Right kidney (tissue), 1 donor: ENCODE data around the gene CCDC88B.

Experiments used
- DNase-seq: peaks from one replicate; pipeline ENCODE4 v3.0.0-alpha.2; 2016

The CCDC88B gene

DNA sequence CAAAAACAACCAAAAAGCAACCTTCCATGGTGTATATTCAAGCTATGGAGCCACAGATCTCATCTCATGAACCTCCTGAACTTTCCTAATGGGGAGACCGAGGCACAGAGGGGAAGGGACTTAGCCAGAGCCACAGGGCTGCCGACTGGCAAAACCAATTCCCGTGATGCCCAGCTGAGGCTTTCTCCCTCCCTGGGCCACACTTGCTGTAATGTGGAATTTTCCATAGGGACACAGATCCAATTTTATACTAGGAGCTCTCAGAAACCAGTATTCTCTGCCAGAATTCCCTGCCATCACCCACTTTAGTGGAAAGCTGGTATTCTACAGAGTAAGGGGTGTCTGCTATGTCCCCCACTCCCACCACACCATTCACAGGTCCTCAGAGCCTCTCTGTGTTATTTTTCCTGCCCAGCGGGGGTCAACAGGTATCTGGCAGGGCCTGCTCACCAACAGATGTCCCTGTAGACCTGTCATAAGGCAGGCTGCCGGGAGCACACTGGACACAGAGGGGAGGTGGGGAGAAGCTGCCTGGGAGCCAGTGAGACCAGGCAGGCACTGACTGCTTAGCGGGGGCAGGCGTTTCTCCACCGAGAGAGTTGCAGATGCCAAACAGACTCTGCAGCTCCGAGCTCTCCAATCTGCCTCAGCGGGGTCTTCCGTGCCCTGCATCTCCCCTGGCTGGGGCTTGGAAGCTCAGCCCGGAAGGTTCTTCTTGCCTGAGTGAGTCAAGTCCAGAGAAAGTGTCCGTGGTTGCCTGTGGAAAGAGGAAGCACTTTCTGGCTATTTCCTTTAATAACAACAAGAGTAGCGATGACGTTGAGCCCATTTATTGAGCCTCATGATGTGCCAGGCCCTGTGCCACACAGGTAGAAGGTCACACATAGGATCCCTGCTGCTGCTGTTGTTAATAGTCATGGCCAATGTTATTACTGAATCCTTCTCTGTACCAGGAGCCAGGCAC lies 45.3 kb downstream of the CCDC88B start:
- DNase-seq, result no peak

DNA sequence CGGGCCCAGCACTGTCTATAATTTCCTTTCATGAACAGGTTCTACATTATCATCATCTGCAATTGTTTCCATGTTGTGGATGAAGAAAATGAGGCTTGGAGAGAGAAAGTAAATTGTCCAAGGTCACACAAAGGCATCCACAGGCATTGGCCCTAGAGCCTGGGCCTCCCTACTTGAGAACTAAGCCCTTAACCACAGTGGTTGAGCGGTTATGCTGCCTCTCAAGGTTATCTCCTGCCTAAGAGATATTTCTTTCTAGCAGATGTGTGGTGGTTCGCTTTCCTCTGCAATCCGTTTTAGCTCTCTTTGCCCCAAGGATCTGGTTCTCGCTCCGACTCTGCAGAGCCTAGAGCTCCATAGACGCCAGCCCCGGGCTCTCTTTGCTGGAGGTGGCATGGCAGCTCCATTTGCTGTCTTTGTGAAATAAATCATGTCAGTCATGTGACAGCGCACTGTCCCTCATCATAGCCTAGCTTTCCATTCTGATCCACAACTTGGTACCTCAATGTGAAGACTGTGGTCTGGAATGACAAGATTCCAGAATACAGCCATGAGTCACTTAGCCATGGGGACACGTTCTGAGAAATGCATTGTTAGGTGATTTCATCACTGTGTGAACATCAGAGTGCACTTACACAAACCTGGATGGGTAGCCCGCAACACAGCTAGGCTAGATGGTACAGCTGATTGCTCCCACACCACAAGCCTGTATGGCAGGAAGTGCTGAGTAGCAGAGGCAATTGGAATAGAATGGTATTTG lies 46.1 kb downstream of the CCDC88B start:
- DNase-seq, result no peak

DNA sequence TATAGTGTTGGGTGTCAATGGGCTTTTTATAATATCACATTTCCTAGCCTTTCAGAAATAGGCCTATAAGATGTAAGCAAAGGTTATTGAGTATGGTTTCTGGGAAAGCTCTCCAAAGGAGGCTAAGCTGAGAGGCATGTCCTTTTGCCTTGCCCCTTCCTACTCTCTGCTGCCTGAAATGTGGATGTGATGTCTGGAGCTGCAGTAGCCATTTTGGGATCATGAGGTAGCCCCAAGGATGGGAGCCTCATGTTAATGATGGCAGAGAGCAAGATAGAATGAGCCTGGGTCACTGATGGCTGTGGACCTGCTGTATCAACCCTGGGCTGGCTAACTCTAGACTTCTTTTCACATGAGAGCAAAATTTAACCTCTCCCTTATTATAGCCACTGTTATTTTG lies 47.9 kb downstream of the CCDC88B start:
- DNase-seq, result no peak

DNA sequence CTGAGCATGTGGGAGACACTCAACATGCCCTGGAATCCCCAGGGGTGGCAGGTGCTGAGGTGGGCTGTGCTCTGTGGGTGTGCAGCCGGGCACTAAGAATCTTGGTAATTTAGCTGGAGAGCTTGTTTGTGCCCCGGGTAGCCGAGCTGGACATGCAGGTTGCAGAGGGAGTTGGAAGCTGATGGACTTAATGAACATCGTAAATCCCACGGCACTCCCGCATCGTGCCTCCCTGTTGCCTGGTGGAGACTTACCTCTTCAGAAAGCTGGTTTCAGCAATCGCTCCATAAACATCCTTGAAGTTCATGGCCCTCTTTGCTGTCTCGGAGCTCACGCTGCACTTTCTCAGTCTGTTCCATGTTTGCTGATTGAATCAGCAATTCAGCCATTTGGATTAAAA lies 48.9 kb downstream of the CCDC88B start:
- DNase-seq, result no peak

DNA sequence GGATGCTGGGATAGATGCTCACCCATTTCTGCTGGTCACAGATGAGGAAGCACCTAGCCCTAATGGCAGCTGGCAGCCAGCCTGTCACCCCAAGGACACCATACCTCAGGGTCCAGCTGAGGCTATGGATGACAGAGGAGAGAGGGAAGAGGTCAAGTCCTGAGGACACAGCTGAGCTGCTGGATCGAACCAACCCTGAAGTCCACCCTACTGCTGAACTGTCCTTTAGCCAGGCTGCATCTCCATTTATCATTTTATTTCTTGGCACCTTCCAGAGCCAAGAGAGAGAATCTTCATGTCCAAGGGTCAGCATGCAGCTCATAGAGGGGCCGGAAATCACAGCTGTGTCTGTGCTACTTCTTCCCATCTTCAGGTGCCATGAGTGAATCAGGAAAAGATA lies 49.8 kb downstream of the CCDC88B start:
- no peak for DNase-seq

DNA sequence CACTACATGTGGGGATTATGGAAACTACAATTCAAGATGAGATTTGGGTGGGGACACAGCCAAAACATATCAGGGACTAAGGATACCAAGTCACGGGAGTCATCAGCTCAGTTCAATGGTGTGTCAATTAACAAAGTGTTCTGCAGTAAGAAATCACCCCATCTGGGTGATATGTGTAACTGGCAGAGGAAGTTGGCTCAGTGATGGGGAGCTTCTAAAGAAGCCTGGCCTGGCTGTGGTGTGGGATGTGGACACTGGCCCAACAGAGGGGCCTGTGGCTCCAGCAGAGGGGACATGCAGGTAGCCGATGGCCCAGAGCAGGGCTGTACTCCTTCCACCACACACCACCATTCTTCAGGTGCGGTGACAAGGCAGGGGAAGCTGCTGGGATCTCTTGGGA lies 50.6 kb downstream of the CCDC88B start:
- no peak for DNase-seq

DNA sequence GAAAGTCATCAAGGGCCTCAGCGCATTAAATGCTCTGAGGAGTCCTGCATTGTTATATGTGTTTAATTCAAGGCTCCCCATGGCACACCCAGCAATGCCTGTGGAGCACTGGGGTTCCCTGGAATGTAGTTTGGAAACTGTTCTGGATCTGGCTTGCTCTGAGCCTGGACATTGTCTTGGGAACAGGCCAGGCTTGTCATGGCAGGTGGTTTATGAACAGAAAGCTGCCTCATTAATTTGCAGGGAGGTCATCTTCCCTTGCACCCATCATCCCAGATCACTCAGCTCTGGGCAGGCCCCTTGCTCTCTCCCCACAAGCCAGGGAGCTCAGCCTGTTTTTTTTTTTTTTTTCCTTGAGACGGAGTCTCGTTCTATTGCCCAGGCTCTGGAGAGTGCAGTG lies 51.8 kb downstream of the CCDC88B start:
- DNase-seq, result no peak

DNA sequence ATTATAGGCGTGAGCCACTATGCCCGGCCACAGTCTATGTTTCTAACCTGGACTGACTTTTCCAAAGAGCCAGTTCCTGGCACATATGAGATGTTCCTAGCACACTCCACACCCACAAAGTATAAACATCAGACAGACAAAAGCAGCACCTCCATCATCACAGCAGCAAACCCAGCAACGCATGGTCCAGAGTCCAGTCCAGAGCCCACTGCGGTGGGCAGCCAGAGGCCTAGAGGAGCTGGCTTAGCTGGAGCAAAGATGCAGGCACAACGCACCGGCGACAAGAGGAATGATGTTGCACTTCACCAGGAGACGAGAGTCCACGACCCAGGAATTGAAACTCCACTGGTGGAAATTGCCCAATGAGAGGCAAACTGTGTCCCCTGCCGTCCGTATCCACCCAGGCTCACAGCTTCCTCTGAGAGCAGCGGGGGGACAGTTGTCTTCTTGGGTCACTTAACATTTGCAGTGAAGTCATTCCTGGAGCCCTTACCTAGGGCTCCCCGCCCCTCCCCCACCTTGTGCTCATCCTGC lies 55.6 kb downstream of the CCDC88B start:
- DNase-seq, result peak; percentile 51

DNA sequence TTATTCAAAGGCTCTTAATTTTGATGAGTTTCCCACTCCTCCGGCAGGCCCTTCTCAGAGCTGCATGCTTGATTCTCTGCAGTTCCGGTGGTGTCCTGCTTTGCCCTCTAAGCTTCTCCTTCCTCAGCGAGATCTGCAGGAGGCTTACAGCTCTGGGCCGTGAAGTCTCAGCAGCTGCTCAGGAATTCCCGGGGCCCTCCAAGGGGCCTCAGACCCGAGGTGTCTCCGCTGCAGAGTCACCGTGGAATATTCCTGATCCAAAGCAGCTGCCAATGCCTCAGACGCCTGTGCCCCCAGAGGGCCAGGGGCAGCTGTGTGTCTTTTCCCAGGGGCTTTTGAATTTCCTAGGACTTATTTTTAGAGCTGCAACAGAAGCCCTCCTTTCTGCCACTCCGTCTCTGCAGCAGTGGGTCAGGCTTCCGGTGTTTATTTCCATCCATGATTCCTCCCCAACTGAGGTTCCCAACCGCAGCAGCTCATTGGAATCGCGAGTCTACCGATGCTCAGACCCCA lies 56.1 kb downstream of the CCDC88B start:
- DNase-seq, result peak; percentile 56

DNA sequence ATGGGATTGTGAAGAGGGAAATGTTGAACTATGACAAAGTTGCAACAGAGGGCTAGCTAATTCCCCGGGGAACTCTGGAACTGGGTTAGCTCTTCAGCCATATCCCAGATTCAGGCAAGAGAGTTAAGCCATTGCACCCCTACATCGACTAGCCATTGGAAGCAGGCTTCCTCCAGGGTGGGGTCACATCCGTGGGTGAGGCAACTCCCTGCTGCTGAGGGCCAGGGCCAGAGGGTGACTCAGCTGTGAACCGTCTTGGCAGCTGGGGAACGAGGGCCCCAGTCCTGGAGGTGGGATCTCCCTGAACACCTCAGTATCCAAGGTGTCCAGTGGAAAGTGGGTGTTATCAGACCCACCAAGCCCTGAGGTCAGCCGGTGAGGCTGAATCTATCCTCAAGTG lies 60.1 kb downstream of the CCDC88B start:
- no peak for DNase-seq

DNA sequence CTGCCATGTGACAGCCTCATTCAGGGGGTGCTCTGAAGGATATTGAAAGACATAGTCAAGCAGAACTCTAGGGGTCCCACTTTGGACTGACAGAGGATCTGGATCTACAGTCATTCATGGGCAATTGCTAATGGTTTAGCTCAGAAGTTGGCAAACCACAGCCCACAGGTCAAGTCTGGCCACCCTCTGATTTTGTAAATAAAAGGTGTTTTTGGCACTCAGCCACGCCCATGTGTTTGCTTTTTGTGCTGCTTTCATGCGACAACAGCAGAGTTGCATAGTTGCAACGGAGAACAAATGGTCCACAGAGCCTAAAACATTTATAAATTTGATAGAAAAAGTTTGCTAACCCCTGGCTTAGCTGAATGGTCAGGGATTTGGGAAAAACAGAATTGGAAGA lies 60.7 kb downstream of the CCDC88B start:
- no peak for DNase-seq

DNA sequence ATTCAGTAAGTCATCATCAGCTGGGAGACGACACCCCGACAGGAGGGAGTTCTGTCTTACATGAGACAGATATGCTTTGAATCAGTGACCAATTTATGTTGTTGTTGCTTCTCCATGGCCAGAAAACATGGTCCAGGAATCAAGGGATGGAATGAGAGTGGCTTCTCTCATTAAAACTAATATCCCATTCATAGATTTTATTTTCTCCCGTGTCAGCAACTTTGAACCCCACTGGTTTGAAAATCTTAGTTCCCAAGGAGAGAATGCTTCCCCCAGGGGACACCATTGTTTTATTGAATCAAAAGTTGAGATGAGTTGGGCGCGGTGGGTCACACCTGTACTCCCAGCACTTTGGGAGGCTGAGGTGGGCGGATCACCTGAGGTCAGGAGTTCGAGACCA lies 61.8 kb downstream of the CCDC88B start:
- DNase-seq, result no peak

DNA sequence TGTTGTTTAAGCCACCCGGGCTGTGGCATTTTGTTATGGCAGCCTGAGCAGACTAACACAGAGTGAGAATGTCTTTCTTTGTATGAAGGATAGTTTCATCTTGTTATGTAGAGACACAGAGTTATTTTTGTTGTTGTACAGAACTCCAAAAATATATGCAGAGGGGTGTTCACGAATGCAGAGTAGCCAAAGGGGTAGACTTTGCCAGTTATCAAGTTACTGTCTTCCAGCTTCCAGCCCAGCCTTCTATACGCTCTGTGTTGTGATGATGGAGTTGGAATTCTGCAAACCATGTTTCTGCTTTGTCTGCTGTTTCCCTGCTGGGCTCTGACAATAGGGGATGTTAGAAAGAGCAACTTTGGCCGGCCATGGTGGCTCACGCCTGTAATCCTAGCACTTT lies 63.1 kb downstream of the CCDC88B start:
- DNase-seq, result no peak

DNA sequence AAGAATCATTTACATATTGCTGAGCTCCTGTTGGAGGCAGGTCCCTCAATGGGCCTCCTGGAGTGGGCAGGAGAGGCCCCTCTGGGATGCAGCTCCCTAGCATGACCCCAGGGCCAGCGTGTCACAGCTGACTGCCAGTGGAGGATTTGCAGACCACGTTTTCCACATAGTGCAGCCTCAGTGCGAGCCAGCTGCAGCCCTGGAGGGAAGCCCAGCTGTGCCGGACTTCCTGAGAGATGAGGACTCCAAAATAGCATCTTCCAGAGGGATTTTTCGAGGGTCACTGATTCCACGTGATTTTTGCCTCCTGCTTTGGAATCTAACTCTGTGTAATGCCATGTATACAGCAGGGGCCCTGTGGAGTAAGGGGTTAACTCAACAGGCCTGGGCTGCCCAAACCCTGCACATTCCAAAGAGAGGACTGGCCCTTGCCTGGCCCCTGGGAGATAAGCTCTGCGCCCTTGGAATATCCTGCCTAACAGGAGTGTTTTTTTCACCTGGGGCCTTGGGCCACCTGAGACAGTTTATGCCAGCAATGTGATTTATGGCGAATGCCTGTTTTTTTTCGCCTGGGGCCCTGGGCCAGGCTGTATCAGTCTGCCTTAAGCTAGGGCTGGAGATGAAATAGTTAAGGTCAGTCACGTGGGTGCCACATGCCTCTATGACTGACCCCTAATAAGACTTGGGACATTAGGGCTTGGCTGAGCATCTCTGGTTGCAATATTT lies 66.4 kb downstream of the CCDC88B start:
- no peak for DNase-seq
